ENCODE measurements around the gene ADGRL3. TPM values are rescaled to one million over a fixed set of nuclear protein-coding genes. Genes with fewer than 3 reads are reported as not detected.

The ADGRL3 gene
- total and polyA plus RNA-seq, 4 donors: 0.07 to 1.7 (median 0.82) TPM

DNA sequence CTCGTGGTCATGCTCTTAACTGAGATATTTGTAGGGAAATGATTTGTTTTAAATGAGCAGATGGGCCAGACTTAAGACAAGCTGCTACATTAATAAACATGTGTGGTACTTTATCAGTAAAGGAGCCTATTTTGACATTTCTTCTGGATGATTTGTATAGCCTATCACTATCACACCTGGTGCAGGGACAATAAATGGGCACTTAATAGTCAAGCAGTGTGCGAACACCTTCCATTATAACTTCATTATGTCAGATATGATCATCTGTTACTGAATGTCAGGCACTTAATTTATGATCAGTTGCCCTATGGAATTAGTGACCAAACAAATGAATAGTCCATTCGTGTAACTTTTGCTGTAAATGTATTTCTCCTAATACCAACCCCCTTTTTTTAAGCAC is 628.8 kb downstream of the ADGRL3 start:
- H3K36me3 ChIP-seq (ENCODE audit: control insufficient read depth in 4 of 4, insufficient read depth in 3 of 4, low read depth in 1 of 4, low read length in 3 of 4): no peaks in the 10 kb centered on the region
- no peak for DNase-seq (ENCODE audit: low spot score)
- no peaks in the 10 kb centered on the region for H3K9me3 ChIP-seq (ENCODE audit: control insufficient read depth in 4 of 4, low read length in 3 of 4)
- H3K4me1 ChIP-seq (ENCODE audit: control insufficient read depth in 4 of 4, insufficient read depth in 4 of 4, low read length in 3 of 4): no peaks in the 10 kb centered on the region
- no peak overlapping the region for H3K27ac ChIP-seq (ENCODE audit: low read depth in 1 of 2, low read length in 2 of 2)
- H3K27me3 ChIP-seq (ENCODE audit: control insufficient read depth in 4 of 4, insufficient read depth in 4 of 4, low read length in 3 of 4): no peaks in the 10 kb centered on the region
- no peak overlapping the region for H3K4me3 ChIP-seq (ENCODE audit: low read depth in 1 of 3, low read length in 3 of 3)
- TF ChIP-seq JUND (IDR thresholded peaks at IDR 0.05) (no peak), ATF3 (IDR thresholded peaks at IDR 0.05) (no peak), RXRA (IDR thresholded peaks at IDR 0.05) (no peak), TAF1 (conservative IDR thresholded peaks at IDR 0.05) (no peak), SP1 (IDR thresholded peaks at IDR 0.05) (no peak), HNF4A (conservative IDR thresholded peaks at IDR 0.05) (no peak), FOXA2 (IDR thresholded peaks at IDR 0.05) (no peak), ZBTB33 (IDR thresholded peaks at IDR 0.05) (no peak), HNF4G (IDR thresholded peaks at IDR 0.05) (no peak), YY1 (IDR thresholded peaks at IDR 0.05) (no peak), CTCF (IDR thresholded peaks at IDR 0.05; ENCODE audit: low read depth, low read length, missing input control) (no peak), GABPA (IDR thresholded peaks at IDR 0.05 in 1 of 2, conservative IDR thresholded peaks at IDR 0.05 in 1 of 2) (no peak)
- TF ChIP-seq, protein P1, sequence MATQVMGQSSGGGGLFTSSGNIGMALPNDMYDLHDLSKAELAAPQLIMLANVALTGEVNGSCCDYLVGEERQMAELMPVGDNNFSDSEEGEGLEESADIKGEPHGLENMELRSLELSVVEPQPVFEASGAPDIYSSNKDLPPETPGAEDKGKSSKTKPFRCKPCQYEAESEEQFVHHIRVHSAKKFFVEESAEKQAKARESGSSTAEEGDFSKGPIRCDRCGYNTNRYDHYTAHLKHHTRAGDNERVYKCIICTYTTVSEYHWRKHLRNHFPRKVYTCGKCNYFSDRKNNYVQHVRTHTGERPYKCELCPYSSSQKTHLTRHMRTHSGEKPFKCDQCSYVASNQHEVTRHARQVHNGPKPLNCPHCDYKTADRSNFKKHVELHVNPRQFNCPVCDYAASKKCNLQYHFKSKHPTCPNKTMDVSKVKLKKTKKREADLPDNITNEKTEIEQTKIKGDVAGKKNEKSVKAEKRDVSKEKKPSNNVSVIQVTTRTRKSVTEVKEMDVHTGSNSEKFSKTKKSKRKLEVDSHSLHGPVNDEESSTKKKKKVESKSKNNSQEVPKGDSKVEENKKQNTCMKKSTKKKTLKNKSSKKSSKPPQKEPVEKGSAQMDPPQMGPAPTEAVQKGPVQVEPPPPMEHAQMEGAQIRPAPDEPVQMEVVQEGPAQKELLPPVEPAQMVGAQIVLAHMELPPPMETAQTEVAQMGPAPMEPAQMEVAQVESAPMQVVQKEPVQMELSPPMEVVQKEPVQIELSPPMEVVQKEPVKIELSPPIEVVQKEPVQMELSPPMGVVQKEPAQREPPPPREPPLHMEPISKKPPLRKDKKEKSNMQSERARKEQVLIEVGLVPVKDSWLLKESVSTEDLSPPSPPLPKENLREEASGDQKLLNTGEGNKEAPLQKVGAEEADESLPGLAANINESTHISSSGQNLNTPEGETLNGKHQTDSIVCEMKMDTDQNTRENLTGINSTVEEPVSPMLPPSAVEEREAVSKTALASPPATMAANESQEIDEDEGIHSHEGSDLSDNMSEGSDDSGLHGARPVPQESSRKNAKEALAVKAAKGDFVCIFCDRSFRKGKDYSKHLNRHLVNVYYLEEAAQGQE (IDR thresholded peaks at IDR 0.05): no peak
- 92% methylated on average over 3 of the region's 3 CpGs for WGBS
- H3K9ac ChIP-seq (ENCODE audit: low read depth in 1 of 2, low read length in 2 of 2): no peak overlapping the region

- H3K27ac ChIP-seq (ENCODE audit: low read depth in 1 of 2, low read length in 2 of 2): no peak overlapping the region
- no peak overlapping the region for H3K4me3 ChIP-seq (ENCODE audit: low read depth in 1 of 3, low read length in 3 of 3)
- 67% methylated on average over 1 of the region's 1 CpG for WGBS
- H3K36me3 ChIP-seq (ENCODE audit: control insufficient read depth in 4 of 4, insufficient read depth in 3 of 4, low read depth in 1 of 4, low read length in 3 of 4): no peaks in the 10 kb centered on the region
- H3K4me1 ChIP-seq (ENCODE audit: control insufficient read depth in 4 of 4, insufficient read depth in 4 of 4, low read length in 3 of 4): no peaks in the 10 kb centered on the region
- H3K27me3 ChIP-seq (ENCODE audit: control insufficient read depth in 4 of 4, insufficient read depth in 4 of 4, low read length in 3 of 4): no peaks in the 10 kb centered on the region
- no peak for DNase-seq (ENCODE audit: low spot score)
- no peaks in the 10 kb centered on the region for H3K9me3 ChIP-seq (ENCODE audit: control insufficient read depth in 4 of 4, low read length in 3 of 4)
- H3K9ac ChIP-seq (ENCODE audit: low read depth in 1 of 2, low read length in 2 of 2): no peak overlapping the region
- TF ChIP-seq EGR1 (IDR thresholded peaks at IDR 0.05; ENCODE audit: low read depth in 2 of 2) (no peak), RXRA (IDR thresholded peaks at IDR 0.05) (no peak), HNF4A (conservative IDR thresholded peaks at IDR 0.05) (no peak), CTCF (IDR thresholded peaks at IDR 0.05; ENCODE audit: low read depth, low read length, missing input control) (no peak), MAX (IDR thresholded peaks at IDR 0.05) (no peak), FOXA1 (IDR thresholded peaks at IDR 0.05) (no peak), RAD21 (IDR thresholded peaks at IDR 0.05) (no peak), HNF4G (IDR thresholded peaks at IDR 0.05) (no peak), TAF1 (conservative IDR thresholded peaks at IDR 0.05) (no peak), YY1 (IDR thresholded peaks at IDR 0.05) (no peak), SP1 (IDR thresholded peaks at IDR 0.05) (no peak), NR2F2 (IDR thresholded peaks at IDR 0.05) (no peak)
- TF ChIP-seq, protein P1 (IDR thresholded peaks at IDR 0.05): no peak
Measured at GRCh38 chr4:61831987-61832386, 631.9 kb downstream of the ADGRL3 start.

Data from liver (tissue), 9 donors.